K562 (cell line): Measurements from ENCODE around the gene GJC2. TPM values are rescaled to one million over a fixed set of nuclear protein-coding genes. Genes with fewer than 3 reads are reported as not detected.
"Not testable (repeated sequence)": the region's sequence is repeated elsewhere in the genome, so short reads cannot be mapped to it uniquely, and the experiment has no call there.

Experiments
- CREB1 ChIP-seq, 2 experiments: sonication (generic) in 1 of 2; formaldehyde crosslinking in 1 of 2; IDR thresholded peaks; 2 replicates each; pipeline versions ENCODE4 v1.6.1 to v1.8.0; 2012 to 2022; ENCODE audit warnings: inconsistent platforms in 1 of 2, mild to moderate bottlenecking in 1 of 2, missing genetic modification reagents in 1 of 2, moderate library complexity in 1 of 2
- E2F1 ChIP-seq: sonication (generic); formaldehyde crosslinking; IDR thresholded peaks from 2 replicates; pipeline ENCODE4 v1.8.1; 2023; ENCODE audit warnings: mild to moderate bottlenecking, missing genetic modification reagents, moderate library complexity
- FIP1L1 ChIP-seq: fragments of 200-400 bp; formaldehyde crosslinking; IDR thresholded peaks from 2 replicates; pipeline ENCODE4 v1.6.1; 2018; ENCODE audit warnings: mild to moderate bottlenecking, low read depth, low read length; ENCODE audit not compliant: poor library complexity, severe bottlenecking
- KLF1 ChIP-seq: fragments of 450-650 bp; IDR thresholded peaks from 2 replicates; pipeline ENCODE4 v1.6.1; 2016; ENCODE audit warnings: missing genetic modification characterization, missing compliant biosample characterization
- POLR2G ChIP-seq: fragments of 200-400 bp; formaldehyde crosslinking; IDR thresholded peaks from 2 replicates; pipeline ENCODE4 v1.6.1; 2017; ENCODE audit warnings: low read depth, mild to moderate bottlenecking, antibody characterized with exemption, low read length, moderate library complexity
- polyA plus RNA-seq, 8 experiments: library from polyadenylated mRNA; depleted of rRNA in 4 of 8; stranded (reverse) in 5 of 8; unstranded in 3 of 8; fragments of >200 nt; fragmentation: Nextera tagmentation in 2 of 8; fragmentation: Illumina TruSeq in 1 of 8; extraction: Ambion mirVana in 2 of 8; extraction: Trizol in 1 of 8; gene quantifications; 2 replicates each; pipeline versions ENCODE4 v1.2.1 to v1.2.3, GENCODE V29; 2011 to 2014; ENCODE audit warnings: inconsistent platforms in 1 of 8, missing spikeins in 1 of 8
- total RNA-seq, 7 experiments: library from RNA; depleted of rRNA in 6 of 7; stranded (reverse); fragments of >200 nt in 6 of 7; fragmentation: Illumina TruSeq in 2 of 7; extraction: Trizol in 2 of 7; gene quantifications; 2 replicates each; pipeline versions ENCODE4 v1.2.1 to v1.2.3, GENCODE V29; 2011 to 2021; ENCODE audit warnings: low replicate concordance in 1 of 7
- TF ChIP-seq, protein P1 (sequence below): fragments of 250-450 bp; sonication (Bioruptor Pico); IDR thresholded peaks from 2 replicates; pipeline ENCODE4 v1.4.0; 2020

GJC2 gene
- total and polyA plus RNA-seq, 9 of the 15 experiments (the other 6 are each of a cell fraction or from before 2014, with no cell fraction given): 0.03 to 0.62 (median 0.11) TPM; not detected in 2

GRCh38 chr1:228173528-228174481 lies 24.1 kb downstream of the GJC2 start (continued):
- peak; percentile 55; the same call in 1 of the 2 replicates for TF ChIP-seq E2F1 (CRISPR knock-in tag)
- peak; percentile 55; the same call in 1 of the 2 replicates for TF ChIP-seq POLR2G
- TF ChIP-seq, protein P1, sequence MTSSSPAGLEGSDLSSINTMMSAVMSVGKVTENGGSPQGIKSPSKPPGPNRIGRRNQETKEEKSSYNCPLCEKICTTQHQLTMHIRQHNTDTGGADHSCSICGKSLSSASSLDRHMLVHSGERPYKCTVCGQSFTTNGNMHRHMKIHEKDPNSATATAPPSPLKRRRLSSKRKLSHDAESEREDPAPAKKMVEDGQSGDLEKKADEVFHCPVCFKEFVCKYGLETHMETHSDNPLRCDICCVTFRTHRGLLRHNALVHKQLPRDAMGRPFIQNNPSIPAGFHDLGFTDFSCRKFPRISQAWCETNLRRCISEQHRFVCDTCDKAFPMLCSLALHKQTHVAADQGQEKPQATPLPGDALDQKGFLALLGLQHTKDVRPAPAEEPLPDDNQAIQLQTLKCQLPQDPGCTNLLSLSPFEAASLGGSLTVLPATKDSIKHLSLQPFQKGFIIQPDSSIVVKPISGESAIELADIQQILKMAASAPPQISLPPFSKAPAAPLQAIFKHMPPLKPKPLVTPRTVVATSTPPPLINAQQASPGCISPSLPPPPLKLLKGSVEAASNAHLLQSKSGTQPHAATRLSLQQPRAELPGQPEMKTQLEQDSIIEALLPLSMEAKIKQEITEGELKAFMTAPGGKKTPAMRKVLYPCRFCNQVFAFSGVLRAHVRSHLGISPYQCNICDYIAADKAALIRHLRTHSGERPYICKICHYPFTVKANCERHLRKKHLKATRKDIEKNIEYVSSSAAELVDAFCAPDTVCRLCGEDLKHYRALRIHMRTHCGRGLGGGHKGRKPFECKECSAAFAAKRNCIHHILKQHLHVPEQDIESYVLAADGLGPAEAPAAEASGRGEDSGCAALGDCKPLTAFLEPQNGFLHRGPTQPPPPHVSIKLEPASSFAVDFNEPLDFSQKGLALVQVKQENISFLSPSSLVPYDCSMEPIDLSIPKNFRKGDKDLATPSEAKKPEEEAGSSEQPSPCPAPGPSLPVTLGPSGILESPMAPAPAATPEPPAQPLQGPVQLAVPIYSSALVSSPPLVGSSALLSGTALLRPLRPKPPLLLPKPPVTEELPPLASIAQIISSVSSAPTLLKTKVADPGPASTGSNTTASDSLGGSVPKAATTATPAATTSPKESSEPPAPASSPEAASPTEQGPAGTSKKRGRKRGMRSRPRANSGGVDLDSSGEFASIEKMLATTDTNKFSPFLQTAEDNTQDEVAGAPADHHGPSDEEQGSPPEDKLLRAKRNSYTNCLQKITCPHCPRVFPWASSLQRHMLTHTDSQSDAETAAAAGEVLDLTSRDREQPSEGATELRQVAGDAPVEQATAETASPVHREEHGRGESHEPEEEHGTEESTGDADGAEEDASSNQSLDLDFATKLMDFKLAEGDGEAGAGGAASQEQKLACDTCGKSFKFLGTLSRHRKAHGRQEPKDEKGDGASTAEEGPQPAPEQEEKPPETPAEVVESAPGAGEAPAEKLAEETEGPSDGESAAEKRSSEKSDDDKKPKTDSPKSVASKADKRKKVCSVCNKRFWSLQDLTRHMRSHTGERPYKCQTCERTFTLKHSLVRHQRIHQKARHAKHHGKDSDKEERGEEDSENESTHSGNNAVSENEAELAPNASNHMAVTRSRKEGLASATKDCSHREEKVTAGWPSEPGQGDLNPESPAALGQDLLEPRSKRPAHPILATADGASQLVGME (CRISPR knock-in tag): 0 out of 2 replicates have a peak, but pooled peaks have one; percentile 11
- TF ChIP-seq CREB1 (IDR thresholded peaks at IDR 0.05): peak; percentile 53
- not testable (repeated sequence) for TF ChIP-seq CREB1 (CRISPR knock-in tag; IDR thresholded peaks at IDR 0.05)
- TF ChIP-seq FIP1L1: peak; percentile 32
- 0 out of 2 replicates have a peak, but pooled peaks have one; percentile 70 for TF ChIP-seq KLF1 (tag)
